HG02623 (cell line): ENCODE results near the gene INMT.

Source experiments
- ATAC-seq: cut with Tn5 transposase; IDR thresholded peaks from one replicate; pipeline ENCODE4 v1.9.1; 2021; ENCODE audit warnings: moderate library complexity; ENCODE audit not compliant: unreplicated experiment

The INMT gene

DNA sequence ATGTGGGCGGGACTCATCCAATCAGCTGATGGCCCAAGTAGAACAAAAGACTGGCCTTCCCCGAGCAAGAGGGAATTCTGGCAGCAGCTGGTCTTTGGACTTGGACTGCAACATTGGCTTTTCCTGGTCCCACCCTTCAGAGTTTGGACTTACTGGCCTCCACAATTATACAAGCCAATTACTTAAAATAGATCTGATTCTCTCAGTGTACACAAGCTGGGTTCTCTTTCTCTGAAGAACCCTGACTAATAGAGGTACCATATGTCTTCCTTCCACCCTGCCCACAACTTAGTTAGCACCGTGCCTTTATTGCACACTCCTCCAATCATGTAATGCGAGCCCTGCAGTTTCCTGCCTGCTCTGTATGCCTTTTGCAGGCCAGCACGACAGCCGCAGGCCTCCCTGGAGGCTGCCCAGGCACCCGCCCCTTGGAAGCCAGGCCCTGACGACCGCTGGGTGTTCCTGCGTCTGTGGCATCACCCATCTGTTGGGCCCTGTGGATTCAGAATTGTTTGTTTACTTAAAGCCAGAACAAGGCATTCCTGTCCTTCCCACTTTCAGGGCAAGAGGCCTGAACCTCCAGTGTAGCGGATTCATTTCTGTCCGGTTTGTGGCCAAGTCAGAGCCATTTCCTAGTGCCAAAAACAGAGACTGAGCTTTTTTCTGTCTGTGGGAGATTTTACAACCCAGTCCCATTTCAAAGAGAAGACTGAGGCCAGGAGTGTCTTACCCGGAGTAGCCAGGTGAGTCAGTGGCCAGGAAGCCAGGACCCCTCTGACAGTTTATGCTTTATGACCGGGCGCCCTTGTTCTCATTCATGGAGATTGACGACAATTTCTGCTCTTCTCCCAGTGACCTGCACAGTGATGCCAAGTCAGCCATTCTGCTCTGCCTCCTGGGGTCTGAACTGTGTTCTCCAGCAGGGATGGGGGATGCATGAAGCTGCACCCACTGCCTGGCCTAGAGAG lies 968 bp upstream of the INMT start:
- no peak for ATAC-seq

- ATAC-seq: no peak
Observed at GRCh38 chr7:30752484-30752883, 549 bp downstream of the INMT start.

- ATAC-seq: no peak
Observed at GRCh38 chr7:30752979-30753378, 1.0 kb downstream of the INMT start.

GRCh38 chr7:30754315-30754877 lies 2.5 kb downstream of the INMT start:
- no peak for ATAC-seq

DNA sequence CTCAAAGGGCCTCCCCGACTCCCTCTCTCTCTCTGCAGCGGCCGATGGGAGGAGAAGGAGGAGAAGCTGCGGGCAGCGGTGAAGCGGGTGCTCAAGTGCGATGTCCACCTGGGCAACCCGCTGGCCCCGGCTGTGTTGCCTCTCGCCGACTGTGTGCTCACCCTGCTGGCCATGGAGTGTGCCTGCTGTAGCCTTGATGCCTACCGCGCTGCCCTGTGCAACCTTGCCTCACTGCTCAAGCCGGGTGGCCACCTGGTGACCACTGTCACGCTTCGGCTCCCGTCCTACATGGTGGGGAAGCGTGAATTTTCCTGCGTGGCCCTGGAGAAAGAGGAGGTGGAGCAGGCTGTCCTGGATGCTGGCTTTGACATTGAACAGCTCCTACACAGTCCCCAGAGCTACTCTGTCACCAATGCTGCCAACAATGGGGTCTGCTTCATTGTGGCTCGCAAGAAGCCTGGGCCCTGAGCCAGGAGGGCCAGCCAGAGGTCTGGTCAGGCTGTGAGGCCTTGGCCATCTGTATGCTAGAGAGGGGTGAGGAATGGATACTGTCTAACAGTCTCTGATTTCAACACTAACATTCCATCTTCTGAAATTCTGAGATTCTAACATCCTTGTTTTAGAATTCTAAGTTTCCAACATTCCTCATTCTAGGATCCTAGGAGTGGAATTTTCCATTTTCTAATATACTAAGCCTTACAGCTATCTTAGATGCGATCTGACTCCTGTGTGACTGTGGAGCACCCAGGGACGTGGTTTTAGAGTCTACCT lies 3.6 kb downstream of the INMT start:
- ATAC-seq: no peak

DNA sequence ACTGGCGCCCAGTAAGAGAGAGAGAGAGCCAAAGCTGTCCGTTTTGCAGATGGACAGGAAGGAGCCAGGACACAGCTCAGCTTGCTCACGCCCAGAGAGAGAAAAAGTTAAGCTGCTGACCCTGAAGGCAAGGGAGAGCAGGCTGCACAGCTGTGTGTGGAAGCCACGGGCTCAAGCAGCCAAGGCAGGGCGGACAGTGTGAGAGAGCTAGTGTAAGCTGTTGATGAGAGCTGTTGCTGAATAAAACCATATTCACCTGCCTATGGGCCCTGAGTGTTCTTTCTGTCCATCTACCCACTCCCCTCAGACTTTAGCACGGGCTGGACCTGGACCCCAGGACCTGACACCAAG lies 5.4 kb downstream of the INMT start:
- ATAC-seq: no peak

DNA sequence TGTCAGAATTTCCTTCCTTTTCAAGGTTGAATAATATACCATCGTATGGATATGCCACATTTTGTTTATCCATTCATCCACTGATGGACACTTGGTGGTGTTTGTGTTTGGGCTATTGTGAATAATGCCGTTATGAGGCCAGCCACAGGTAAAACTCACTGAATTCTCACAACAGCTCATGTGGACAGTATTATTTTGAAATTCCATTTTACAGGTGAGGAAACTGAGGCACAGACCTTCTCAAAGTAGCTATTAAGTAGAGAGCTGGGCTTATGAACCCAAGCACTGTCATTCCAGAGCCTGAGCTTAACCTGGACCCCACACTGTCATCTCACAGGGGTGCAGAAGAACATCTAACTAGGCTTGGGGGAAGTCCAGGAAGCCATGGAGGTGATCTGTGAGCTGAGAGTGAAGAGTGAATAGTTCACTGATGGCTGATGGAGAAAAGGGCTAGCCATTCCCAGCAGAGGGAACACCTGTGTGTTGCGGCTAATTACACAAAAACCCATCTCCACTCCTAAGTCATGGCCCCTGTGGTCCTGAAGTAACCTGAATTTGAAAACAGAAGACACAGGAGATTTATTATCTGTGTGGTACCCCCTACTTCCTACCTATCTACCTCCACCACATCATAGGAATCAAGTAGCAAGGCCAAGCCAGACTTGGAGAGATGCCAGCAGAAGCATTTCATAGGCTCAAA lies 8.7 kb downstream of the INMT start:
- no peak for ATAC-seq

- no peak for ATAC-seq
Observed at GRCh38 chr7:30761214-30762156, 9.6 kb downstream of the INMT start.

DNA sequence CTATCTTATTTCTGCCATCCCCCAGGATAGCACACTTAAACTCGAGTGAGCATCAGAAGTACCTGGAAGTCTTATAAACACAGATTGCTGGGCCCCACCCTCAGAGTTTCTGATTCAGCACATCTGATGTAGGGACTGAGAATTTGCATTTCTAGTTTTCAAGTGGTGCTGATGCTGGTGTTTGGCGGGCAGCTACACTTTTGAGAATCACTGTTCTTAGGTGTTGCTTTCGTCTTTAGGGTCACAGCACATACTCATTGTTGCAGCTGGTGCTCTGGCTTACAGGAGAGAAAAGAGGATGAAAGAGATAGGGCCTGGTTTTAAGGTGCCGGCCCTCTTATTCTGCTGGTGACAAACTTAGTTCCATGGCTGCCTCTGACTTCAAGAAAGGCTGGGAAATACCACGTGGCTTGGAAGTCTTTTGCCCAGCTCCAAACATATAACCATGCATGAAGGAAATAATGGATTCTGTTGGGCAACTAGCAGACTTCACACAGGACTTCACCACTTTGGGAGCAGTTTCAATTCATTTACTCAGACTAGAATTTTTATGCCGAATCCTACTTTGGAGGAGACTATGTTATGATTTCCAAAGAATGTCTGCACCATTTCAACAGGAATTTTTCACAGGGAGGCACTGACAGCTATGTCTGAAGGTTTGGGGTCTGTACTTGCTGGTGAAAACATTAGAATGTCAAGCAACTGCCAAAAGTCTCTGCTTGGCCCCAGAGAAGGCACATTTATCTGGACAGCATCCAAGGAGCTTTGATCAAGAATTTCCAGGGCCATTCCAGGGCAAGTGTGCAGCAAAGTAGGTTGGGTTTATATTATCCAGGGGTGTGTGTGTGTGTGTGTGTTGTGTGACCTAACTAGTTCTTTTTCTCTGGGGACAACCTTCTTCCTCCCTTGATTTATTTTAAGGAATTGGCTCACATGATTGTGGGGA lies 12.4 kb downstream of the INMT start:
- ATAC-seq: peak; percentile 95

DNA sequence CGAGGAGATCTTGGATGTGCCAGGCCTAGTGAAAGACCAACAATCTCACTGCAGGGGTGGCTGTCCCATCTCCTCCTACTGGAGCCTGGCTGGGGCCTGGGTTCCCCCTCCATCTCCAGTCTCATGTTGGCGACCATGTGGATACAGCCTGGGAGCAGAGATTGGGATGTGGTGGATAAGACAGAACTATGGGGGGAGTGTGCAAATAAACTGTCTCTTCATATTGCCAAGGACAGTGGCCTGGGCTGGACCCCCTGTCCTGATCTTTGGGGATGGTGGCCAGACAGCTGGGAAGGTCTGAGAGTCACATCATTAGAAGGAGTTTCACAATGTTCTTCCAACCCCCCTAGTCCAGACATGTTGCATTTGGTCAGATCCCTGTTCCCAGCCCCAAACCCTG lies 13.5 kb downstream of the INMT start:
- ATAC-seq: no peak

DNA sequence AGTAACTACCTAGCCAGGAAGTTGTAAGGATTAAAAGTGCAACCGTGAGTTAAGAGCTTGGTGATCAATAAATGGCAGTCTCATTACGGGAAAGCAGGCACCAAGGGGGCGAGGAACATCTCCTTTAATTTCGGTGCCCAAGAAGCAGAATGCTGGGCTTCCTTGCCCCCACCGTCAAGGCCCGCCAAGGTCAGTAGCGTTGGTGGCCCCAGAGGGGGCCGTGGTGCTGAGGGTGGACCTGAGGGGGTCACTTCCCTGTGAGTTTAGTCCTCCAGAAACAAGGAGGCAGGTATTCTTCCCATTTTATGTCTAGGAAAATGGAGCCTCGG lies 18.9 kb downstream of the INMT start:
- ATAC-seq: no peak

- ATAC-seq: peak; percentile 76
Observed at GRCh38 chr7:30771174-30771879, 19.4 kb downstream of the INMT start, which contains the start of gene MINDY4. Gene MINDY4, plus strand, starts transcription at chr7:30771417. Its CDS starts 77 bp downstream, at chr7:30771494.

GRCh38 chr7:30771880-30772425 lies 20.0 kb downstream of the INMT start:
- ATAC-seq: peak; percentile 31

GRCh38 chr7:30772984-30773383 lies 21.0 kb downstream of the INMT start:
- ATAC-seq: no peak

GRCh38 chr7:30775992-30776391 lies 24.1 kb downstream of the INMT start:
- ATAC-seq: no peak

DNA sequence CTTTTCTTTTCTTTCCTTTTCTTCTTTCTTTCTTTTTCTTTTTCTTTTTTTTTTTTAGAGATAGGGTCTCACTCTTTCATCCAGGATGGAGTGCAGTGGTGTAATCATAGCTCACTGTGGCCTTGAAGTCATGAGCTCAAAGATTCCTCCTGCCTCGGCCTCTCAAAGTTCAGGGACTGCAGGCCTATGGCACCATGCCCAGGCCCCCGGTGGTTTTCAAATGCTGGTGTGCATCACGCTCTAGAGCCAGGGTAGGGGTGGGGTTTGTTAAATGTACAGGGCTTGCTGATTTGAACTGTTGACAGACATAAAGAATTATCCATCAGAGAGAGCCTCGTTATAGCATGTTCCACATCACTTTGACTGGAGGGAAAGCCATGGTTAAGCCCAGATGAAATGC lies 25.0 kb downstream of the INMT start:
- no peak for ATAC-seq

DNA sequence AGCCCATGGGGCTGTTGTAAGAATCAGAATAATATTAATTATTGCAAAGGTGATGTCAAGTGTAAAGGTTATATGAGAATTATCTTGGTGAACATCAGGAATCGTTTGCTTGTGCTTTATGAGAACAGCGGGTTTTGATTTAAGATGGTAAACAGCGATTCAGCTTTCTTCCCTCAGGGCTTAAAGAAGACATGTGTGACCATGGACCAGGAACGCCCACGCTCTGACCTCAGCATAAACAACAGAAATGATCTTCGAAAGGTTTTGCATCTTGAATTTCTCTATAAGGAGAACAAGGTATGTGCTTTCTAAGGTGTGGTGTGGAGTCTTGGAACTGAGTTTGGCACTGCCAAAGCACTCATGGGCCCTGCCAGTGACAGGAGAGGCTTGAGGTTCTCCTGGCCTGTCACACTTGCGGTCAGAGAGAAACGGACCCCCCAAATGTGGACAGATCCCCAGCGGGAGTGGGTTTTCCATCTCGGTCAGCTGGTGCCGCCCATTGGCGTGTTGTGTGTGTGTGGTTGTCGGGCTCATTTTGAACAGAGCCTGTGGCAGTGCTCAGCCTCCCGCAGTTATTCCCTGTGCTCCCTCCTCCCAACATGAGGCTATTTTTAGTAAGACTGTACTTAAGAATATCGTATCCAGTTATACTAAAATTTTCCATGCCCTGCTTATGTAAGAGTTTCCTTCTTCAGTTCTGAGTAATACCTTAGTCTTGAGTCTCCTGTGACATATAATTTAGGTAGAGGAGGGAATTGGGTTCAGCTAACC lies 26.5 kb downstream of the INMT start:
- no peak for ATAC-seq
